T-cell (primary cell): Measurements from ENCODE around the gene COQ2. TPM values are rescaled to one million over a fixed set of nuclear protein-coding genes. Genes with fewer than 3 reads are reported as not detected.

ENCODE experiments used
- ATAC-seq, 4 experiments: fragments of 200-7000 bp in 3 of 4; fragments of 150-1000 bp in 1 of 4; cut with Tn5 transposase; replicated peaks in 1 of 4; 1 replicate in 3 of 4; 2 replicates in 1 of 4; pipeline ENCODE4 v1.10.0; 2021; ENCODE audit warnings: moderate library complexity in 3 of 4, mild to moderate bottlenecking in 2 of 4, moderate number of reproducible peaks in 1 of 4
- CTCF ChIA-PET, 2 donors: fragments of 300-600 bp; sonication (Branson Sonifier 250); formaldehyde crosslinking; loops; one replicate each; lab custom pipeline; 2022; ENCODE audit warnings: antibody characterized with exemption in 2 of 2; lab: Charles Lee
- POLR2A ChIA-PET, 2 donors: fragments of 300-600 bp; sonication (Branson Sonifier 250); formaldehyde crosslinking; loops; one replicate each; lab custom pipeline; 2022; ENCODE audit warnings: antibody characterized with exemption in 2 of 2; lab: Charles Lee
- DNase-seq, 35 experiments: peaks; one replicate each; pipeline versions ENCODE4 v3.0.0 to v3.0.0-alpha.2; 2013 to 2023
- H3K27ac ChIP-seq: one replicate; pipeline ENCODE4 v1.5.1; 2013; ENCODE audit warnings: low read length
- H3K27me3 ChIP-seq, 2 experiments: replicated peaks in 1 of 2; 1 replicate in 1 of 2; 2 replicates in 1 of 2; pipeline versions ENCODE4 v1.6.1 to v1.7.0; 2013; ENCODE audit warnings: low read length in 1 of 2, mixed read lengths in 1 of 2; ENCODE audit not compliant: control insufficient read depth in 2 of 2, insufficient read depth in 2 of 2; ENCODE audit errors: extremely low read depth in 1 of 2
- H3K36me3 ChIP-seq, 2 donors: 1 replicate in 1 of 2; 2 replicates in 1 of 2; pipeline versions ENCODE4 v1.6.1 to v1.7.0; 2013; ENCODE audit warnings: low read length in 1 of 2; ENCODE audit not compliant: control insufficient read depth in 2 of 2, insufficient read depth in 1 of 2; ENCODE audit errors: extremely low read depth in 1 of 2
- H3K4me1 ChIP-seq, 2 experiments: 1 replicate in 1 of 2; 2 replicates in 1 of 2; pipeline versions ENCODE4 v1.6.1 to v1.7.0; 2013; ENCODE audit warnings: low read length in 2 of 2, mixed read lengths in 1 of 2; ENCODE audit not compliant: insufficient read depth in 2 of 2, control insufficient read depth in 1 of 2; ENCODE audit errors: extremely low read depth in 1 of 2
- H3K4me3 ChIP-seq, 2 donors: 1 replicate in 1 of 2; 2 replicates in 1 of 2; pipeline versions ENCODE4 v1.5.1 to v1.7.0; 2013; ENCODE audit warnings: mild to moderate bottlenecking in 2 of 2, low read length in 1 of 2, moderate library complexity in 1 of 2; ENCODE audit not compliant: control insufficient read depth in 1 of 2; ENCODE audit errors: extremely low read depth in 1 of 2
- H3K9me3 ChIP-seq: 2 replicates; pipeline ENCODE4 v1.7.0; 2013
- H3K27ac Mint-ChIP-seq, 2 donors: one replicate each; pipeline ENCODE4 v1.8.0; 2020 to 2021; ENCODE audit warnings: mild to moderate bottlenecking in 2 of 2, mixed read lengths in 2 of 2
- H3K27me3 Mint-ChIP-seq, 2 donors: one replicate each; pipeline ENCODE4 v1.8.0; 2021 to 2022; ENCODE audit warnings: mixed read lengths in 2 of 2
- H3K36me3 Mint-ChIP-seq: one replicate; pipeline ENCODE4 v1.8.0; 2021; ENCODE audit warnings: mixed read lengths
- H3K4me1 Mint-ChIP-seq, 3 donors: one replicate each; pipeline ENCODE4 v1.8.0; 2020 to 2022; ENCODE audit warnings: mixed read lengths in 3 of 3, mild to moderate bottlenecking in 1 of 3
- H3K4me3 Mint-ChIP-seq, 3 donors: one replicate each; pipeline ENCODE4 v1.8.0; 2020 to 2022; ENCODE audit warnings: mild to moderate bottlenecking in 3 of 3, mixed read lengths in 3 of 3, moderate library complexity in 3 of 3
- H3K9me3 Mint-ChIP-seq, 3 donors: one replicate each; pipeline ENCODE4 v1.8.0; 2020 to 2022; ENCODE audit warnings: mixed read lengths in 3 of 3
- WGBS: methylation state at CpG from one replicate; pipeline ENCODE4 v1.1.5; 2013; ENCODE audit warnings: missing lambda C conversion rate; ENCODE audit not compliant: insufficient coverage; 5-methylcytosine and 5-hydroxymethylcytosine counted together
- total RNA-seq, 35 experiments: library from RNA in 6 of 35; stranded (reverse) in 6 of 35; fragments of 120-200 nt in 1 of 35; gene quantifications; one replicate each; pipeline versions ENCODE4 v1.2.1 to v1.2.4 and lab custom pipeline; 2013 to 2026

The COQ2 gene
- total RNA-seq, 5 donors from 2014 or later (not counting 1 experiment from before 2014, with no cell fraction given) = 4.7 to 9.7 (median 6.2) TPM

DNA sequence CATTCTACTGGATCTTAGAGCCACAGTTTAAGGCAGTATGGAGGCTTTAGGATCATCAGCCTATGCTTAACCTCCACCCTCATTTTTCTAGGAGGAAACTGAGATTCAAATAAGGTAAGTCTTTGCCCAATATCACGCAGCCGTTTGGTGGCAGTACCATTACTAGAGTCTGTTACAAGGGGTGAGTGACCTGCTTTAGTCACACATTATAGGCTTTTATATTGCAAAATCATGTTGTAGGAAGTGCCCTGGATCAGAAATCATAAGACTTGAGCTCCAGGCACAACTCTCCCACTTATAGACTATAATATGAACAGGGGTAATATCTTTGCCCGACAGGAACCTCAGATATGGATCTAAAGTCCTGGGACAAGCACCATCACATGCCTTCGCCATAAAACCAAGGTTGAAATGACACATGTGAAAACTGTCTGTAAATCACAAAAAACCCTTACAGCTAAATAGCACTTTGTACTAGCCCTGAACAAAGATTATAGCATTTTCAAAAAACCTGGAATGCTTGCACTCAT, 30.8 kb upstream of the COQ2 start:
- Mint-ChIP-seq H3K4me3 (no peak overlapping the region), H3K4me1 (no peaks in the 10 kb centered on the region), H3K9me3 (no peaks in the 10 kb centered on the region), H3K27ac (no peak overlapping the region), H3K36me3 (peaks cover 44% of the 10 kb centered on the region), H3K27me3 (no peaks in the 10 kb centered on the region)
- Histone ChIP-seq H3K27ac (no peak overlapping the region), H3K4me1 (peaks cover 0 to 3% of the 10 kb centered on the region in 2 experiments), H3K36me3 (peaks cover 0 to 30% of the 10 kb centered on the region in 2 donors), H3K4me3 (no peak overlapping the region), H3K9me3 (no peaks in the 10 kb centered on the region), H3K27me3 (no peaks in the 10 kb centered on the region)
- ChIA-PET CTCF (interaction anchor here in 1 of 2 donors (0.6 kb wide), 1 partner anchor 34 kb away, joined by 3 read pairs; no protein-coding TSS in a partner anchor), POLR2A (no interaction called here)
- ATAC-seq (no peak), DNase-seq (no peak)
- 100% methylated on average over 1 of the region's 4 CpGs for WGBS

DNA sequence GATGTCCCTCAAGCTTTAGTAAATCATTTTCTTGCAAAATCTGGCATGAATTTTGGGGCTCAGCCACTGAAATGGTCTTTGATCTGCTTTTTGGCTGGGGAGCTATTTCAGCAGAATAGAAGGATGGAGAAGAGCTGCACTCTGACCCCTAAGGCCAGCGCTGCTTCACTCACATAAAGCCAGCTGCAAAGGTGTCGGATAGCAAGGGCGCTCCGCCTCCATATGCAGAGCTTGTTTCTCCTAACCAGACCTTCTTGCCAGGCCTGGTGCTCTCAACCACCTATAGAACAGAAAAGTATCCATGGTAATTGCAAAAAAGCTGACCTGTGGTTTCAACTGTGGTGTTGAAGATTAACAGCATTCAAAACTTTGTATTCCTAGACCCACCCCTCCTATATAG, 24.1 kb upstream of the COQ2 start:
- Mint-ChIP-seq H3K27ac (no peak overlapping the region), H3K4me3 (no peak overlapping the region), H3K36me3 (peaks cover 44% of the 10 kb centered on the region), H3K9me3 (no peaks in the 10 kb centered on the region), H3K4me1 (no peaks in the 10 kb centered on the region), H3K27me3 (no peaks in the 10 kb centered on the region)
- DNase-seq = no peak
- no peak for ATAC-seq
- ChIA-PET CTCF (no interaction called here), POLR2A (no interaction called here)
- H3K27me3 ChIP-seq = no peaks in the 10 kb centered on the region
- no CpG with 5 or more reads among the region's 4 CpGs for WGBS
- peaks cover 0 to 21% of the 10 kb centered on the region in 2 donors for H3K36me3 ChIP-seq
- no peak overlapping the region for H3K27ac ChIP-seq
- no peaks in the 10 kb centered on the region for H3K9me3 ChIP-seq
- H3K4me3 ChIP-seq = no peak overlapping the region
- no peaks in the 10 kb centered on the region for H3K4me1 ChIP-seq

DNA sequence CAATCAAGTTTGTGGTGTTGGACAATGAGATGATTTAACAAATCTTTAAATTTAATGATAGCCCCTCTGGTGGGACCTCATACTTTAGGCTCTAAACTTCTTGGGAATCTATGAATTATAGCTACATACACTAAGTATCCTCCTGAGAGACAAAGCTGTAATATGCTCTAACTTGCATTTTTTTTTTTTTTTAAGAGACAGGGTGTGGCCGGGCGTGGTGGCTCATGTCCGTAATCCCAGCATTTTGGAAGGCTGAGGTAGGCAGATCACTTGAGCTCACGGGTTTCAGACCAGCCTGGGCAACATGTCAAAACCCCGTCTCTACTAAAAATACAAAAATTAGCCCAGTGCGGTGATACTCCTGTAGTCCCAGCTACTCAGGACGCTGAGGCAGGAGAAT, 23.3 kb upstream of the COQ2 start:
- Histone ChIP-seq H3K9me3 (no peaks in the 10 kb centered on the region), H3K4me1 (no peaks in the 10 kb centered on the region), H3K27me3 (no peaks in the 10 kb centered on the region), H3K4me3 (no peak overlapping the region), H3K27ac (no peak overlapping the region), H3K36me3 (peaks cover 0 to 21% of the 10 kb centered on the region in 2 donors)
- CTCF ChIA-PET = no interaction called here
- Mint-ChIP-seq H3K27me3 (no peaks in the 10 kb centered on the region), H3K27ac (no peak overlapping the region), H3K4me1 (no peaks in the 10 kb centered on the region), H3K4me3 (no peak overlapping the region), H3K9me3 (no peaks in the 10 kb centered on the region), H3K36me3 (peaks cover 42% of the 10 kb centered on the region)
- no CpG with 5 or more reads among the region's 7 CpGs for WGBS
- DNase-seq (no peak), ATAC-seq (no peak)
- POLR2A ChIA-PET = no interaction called here

DNA sequence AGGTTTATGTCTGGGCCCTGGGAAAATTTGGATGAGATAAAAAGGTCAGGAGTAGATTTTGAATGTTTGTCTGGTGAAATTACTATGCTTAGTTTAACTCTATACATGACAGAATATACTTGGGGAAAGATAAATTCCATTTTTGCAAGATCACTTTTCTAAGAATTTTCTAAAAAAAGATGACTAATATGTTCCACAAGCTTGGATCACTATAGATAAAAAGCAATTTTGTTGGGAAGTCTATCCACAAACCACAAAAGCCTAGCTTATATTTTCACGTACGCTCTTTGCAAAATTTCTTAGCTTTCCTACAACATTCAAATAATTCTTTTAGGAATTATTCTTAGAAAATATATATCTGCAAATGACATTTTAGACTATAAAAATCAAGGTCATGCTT, 20.6 kb upstream of the COQ2 start:
- CTCF ChIA-PET = interaction anchor here in 1 of 2 donors (0.6 kb wide), 1 partner anchor 11 kb away, joined by 3 read pairs; no protein-coding TSS in a partner anchor
- Mint-ChIP-seq H3K36me3 (peaks cover 33% of the 10 kb centered on the region), H3K4me3 (no peak overlapping the region), H3K27me3 (no peaks in the 10 kb centered on the region), H3K27ac (no peak overlapping the region), H3K4me1 (no peaks in the 10 kb centered on the region), H3K9me3 (no peaks in the 10 kb centered on the region)
- POLR2A ChIA-PET = interaction anchor here in 1 of 2 donors (0.6 kb wide), 1 partner anchor 456 kb away, joined by 5 read pairs; no protein-coding TSS in a partner anchor
- H3K9me3 ChIP-seq = no peaks in the 10 kb centered on the region
- no peak overlapping the region for H3K4me3 ChIP-seq
- H3K36me3 ChIP-seq = peaks cover 0 to 18% of the 10 kb centered on the region in 2 donors
- H3K4me1 ChIP-seq = no peaks in the 10 kb centered on the region
- no peak for ATAC-seq
- DNase-seq = no peak
- H3K27ac ChIP-seq = no peak overlapping the region
- no peaks in the 10 kb centered on the region for H3K27me3 ChIP-seq
- no CpG with 5 or more reads among the region's 2 CpGs for WGBS

DNA sequence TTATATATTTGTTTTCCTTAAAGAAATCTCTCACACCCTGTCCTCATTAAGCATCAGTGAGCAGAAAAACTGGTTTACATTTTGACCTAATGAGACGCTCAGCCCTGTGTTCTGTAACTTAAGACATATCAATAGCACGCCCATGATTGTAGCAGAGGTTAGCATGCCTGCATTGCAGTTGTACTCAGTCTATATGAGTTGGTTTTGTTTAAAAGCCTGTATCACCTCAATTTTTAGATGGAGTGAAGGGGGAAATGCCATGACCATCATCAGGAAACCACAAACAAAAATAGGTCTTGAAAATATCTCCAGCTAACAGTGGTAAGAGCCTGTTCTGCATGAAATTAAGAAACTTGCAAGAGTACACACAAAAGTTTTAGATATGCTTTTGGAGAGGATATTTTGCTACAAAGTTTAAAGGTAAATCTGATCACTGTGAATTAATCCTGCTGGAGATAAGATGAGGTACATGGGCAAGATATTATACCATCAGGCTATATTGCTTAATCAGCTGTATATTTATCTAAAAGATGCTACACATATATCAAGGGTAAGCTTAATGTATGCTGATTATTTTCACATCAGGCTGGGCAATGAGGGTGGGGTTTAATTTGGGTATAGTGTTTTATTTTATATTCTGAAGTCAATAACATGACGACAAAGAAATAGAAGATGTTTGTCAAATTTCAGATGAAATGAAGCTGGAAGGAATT, 13.1 kb upstream of the COQ2 start:
- CTCF ChIA-PET = interaction anchor here (0.5 to 0.6 kb wide), 2 partner anchors 224 to 1382 kb away, joined by 3 read pairs; no protein-coding TSS in a partner anchor
- Mint-ChIP-seq H3K4me1 (peaks cover 11 to 14% (median 12%) of the 10 kb centered on the region in 3 donors), H3K36me3 (peaks cover 18% of the 10 kb centered on the region), H3K4me3 (no peak overlapping the region), H3K27me3 (no peaks in the 10 kb centered on the region), H3K27ac (peak overlapping the region; percentile 12 to 77), H3K9me3 (no peaks in the 10 kb centered on the region)
- WGBS = 60% methylated on average over 1 of the region's 3 CpGs
- H3K36me3 ChIP-seq = peaks cover 0 to 3% of the 10 kb centered on the region in 2 donors
- POLR2A ChIA-PET = no interaction called here
- H3K4me3 ChIP-seq = no peak overlapping the region
- H3K4me1 ChIP-seq = no peaks in the 10 kb centered on the region
- H3K27ac ChIP-seq = no peak overlapping the region
- ATAC-seq (peak in 2 of 4 experiments; percentile 29 to 61), DNase-seq (peak in 1 of 35 experiments; percentile 24)
- no peaks in the 10 kb centered on the region for H3K9me3 ChIP-seq
- no peaks in the 10 kb centered on the region for H3K27me3 ChIP-seq

DNA sequence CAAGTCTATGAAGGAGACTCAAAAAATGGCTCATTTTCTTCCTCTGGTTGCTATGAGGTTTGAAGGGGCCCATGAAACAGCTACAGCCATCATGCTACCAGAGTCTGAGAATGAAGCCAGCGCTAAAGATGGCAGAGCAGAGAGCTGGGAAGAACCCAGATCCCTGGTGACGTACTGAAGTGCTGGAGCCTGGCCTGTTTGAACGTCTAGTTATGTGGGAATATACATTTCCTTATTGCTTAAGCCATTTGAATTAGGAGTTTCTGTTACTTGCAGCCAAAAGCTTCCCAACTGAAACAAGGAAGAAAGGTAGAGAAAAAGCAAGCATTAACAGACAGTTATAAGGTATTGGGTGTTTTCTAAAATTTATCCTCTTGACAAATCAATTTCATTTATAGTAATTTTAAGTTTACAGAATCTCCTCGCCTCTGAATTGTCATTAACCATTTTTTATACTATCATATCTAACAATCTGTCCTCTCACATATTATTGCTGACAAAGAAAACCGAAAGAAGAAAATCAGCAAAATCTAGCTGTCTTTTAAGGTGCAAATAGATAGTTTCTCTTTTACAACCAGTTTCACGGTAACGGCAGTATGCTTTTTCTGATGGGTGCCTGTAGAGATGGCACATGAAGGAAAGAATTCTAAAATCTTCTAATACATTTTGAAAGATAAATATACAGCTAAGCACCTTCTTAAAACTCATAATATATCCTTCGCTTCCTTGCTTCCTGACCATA, 8.9 kb upstream of the COQ2 start:
- no peaks in the 10 kb centered on the region for H3K36me3 ChIP-seq
- H3K4me3 Mint-ChIP-seq = no peak overlapping the region
- H3K27me3 ChIP-seq = no peaks in the 10 kb centered on the region
- peaks cover 11 to 12% (median 12%) of the 10 kb centered on the region in 3 donors for H3K4me1 Mint-ChIP-seq
- H3K27me3 Mint-ChIP-seq = no peaks in the 10 kb centered on the region
- no peak overlapping the region for H3K27ac ChIP-seq
- no peaks in the 10 kb centered on the region for H3K4me1 ChIP-seq
- H3K9me3 ChIP-seq = no peaks in the 10 kb centered on the region
- ATAC-seq (no peak), DNase-seq (no peak)
- no peak overlapping the region for H3K4me3 ChIP-seq
- peaks cover 0 to 7% (median 0%) of the 10 kb centered on the region in 3 donors for H3K9me3 Mint-ChIP-seq
- H3K36me3 Mint-ChIP-seq = peaks cover 15% of the 10 kb centered on the region
- CTCF ChIA-PET = interaction anchor here in 1 of 2 donors (0.7 to 3.5 kb wide), 2 partner anchors 9 to 12 kb away, joined by 3 to 16 read pairs; partner anchors contain the start of gene COQ2
- peak overlapping the region in 1 of 2 donors; percentile 45 for H3K27ac Mint-ChIP-seq
- WGBS = no CpG with 5 or more reads among the region's 8 CpGs
- POLR2A ChIA-PET = no interaction called here
